Smooth muscle cell (in vitro differentiated cells): ENCODE data around the gene FREY1. TPM values are rescaled to one million over a fixed set of nuclear protein-coding genes. Genes with fewer than 3 reads are reported as not detected.

Experiments
- DNase-seq: peaks from one replicate; lab custom pipeline; 2025; ENCODE audit not compliant: unreplicated experiment; lab: John Stamatoyannopoulos, UW
- H2AFZ ChIP-seq: fragments of 200-600 bp; sonication (generic); 2 replicates; pipeline ENCODE4 v1.6.0; 2016; ENCODE audit warnings: antibody characterized with exemption, low read depth, mild to moderate bottlenecking
- H3F3A ChIP-seq: fragments of 200-600 bp; sonication (generic); 2 replicates; pipeline ENCODE4 v1.6.0; 2017; ENCODE audit warnings: antibody characterized with exemption, low read depth
- H3K27ac ChIP-seq: fragments of 200-600 bp; sonication (generic); 2 replicates; pipeline ENCODE4 v1.5.1; 2016; ENCODE audit warnings: low read depth, mild to moderate bottlenecking
- H3K27me3 ChIP-seq: fragments of 200-600 bp; sonication (generic); 2 replicates; pipeline ENCODE4 v1.6.1; 2016; ENCODE audit warnings: low read depth, mild to moderate bottlenecking
- H3K36me3 ChIP-seq: fragments of 200-600 bp; sonication (generic); 2 replicates; pipeline ENCODE4 v1.5.1; 2016; ENCODE audit warnings: low read depth
- H3K4me1 ChIP-seq: fragments of 200-600 bp; sonication (generic); 2 replicates; pipeline ENCODE4 v1.5.1; 2016; ENCODE audit warnings: low read depth
- H3K4me2 ChIP-seq: fragments of 200-600 bp; sonication (generic); 2 replicates; pipeline ENCODE4 v1.6.0; 2016; ENCODE audit warnings: mild to moderate bottlenecking
- H3K4me3 ChIP-seq: fragments of 200-600 bp; sonication (generic); 2 replicates; pipeline ENCODE4 v1.5.1; 2016; ENCODE audit warnings: mild to moderate bottlenecking
- H3K79me2 ChIP-seq: fragments of 200-600 bp; sonication (generic); 2 replicates; pipeline ENCODE4 v1.6.0; 2016; ENCODE audit warnings: low read depth, mild to moderate bottlenecking
- H3K9ac ChIP-seq: fragments of 200-600 bp; sonication (generic); 2 replicates; pipeline ENCODE4 v1.6.0; 2016; ENCODE audit warnings: low read depth
- H3K9me3 ChIP-seq: fragments of 200-600 bp; sonication (generic); replicated peaks from 2 replicates; pipeline ENCODE4 v1.5.1; 2016; ENCODE audit warnings: low read depth
- H4K20me1 ChIP-seq: fragments of 200-600 bp; sonication (generic); 2 replicates; pipeline ENCODE4 v1.6.0; 2016; ENCODE audit warnings: low read depth
- WGBS: methylation state at CpG from one replicate; pipeline ENCODE4 v1.1.7; 2016; ENCODE audit warnings: low lambda C conversion rate; 5-methylcytosine and 5-hydroxymethylcytosine counted together
- polyA plus RNA-seq: library from polyadenylated mRNA; unstranded; fragments of >200 nt; fragmentation: Nextera tagmentation; extraction: Ambion mirVana; gene quantifications from 2 replicates; pipeline ENCODE4 v1.2.1, GENCODE V29; 2016
- total RNA-seq: library from RNA; depleted of rRNA; stranded (reverse); fragments of >200 nt; gene quantifications from 2 replicates; pipeline ENCODE4 v1.2.3, GENCODE V29; 2014
- TF ChIP-seq, protein P1 (sequence below): fragments of 200-600 bp; sonication (generic); IDR thresholded peaks from 2 replicates; pipeline ENCODE4 v1.5.1; 2017; ENCODE audit warnings: borderline replicate concordance, mild to moderate bottlenecking, antibody characterized with exemption; ENCODE audit not compliant: insufficient read depth, poor library complexity, severe bottlenecking

Gene FREY1
- total and polyA plus RNA-seq, 2 experiments from 2014 or later, result 0.22 to 0.57 TPM

DNA sequence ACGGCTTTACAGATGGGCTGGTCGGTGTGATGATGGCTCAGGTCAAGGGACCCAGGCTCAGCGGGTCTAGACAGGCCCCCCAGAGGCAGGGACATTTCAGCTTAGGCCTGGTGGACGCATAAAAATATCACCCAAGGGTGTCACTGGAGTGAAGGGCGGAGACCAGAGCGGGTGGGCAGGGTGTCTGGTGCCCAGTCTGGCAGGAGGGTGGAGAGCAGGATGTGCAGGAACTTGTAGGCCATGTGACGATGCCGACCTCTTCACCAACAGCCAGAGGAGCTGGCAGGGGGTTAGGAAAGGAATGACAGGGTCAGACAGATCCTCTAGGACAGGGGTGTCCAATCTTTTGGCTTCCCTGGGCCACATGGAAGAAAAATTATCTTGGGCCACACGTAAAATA, 17.1 kb downstream of the FREY1 start:
- H3K9me3 ChIP-seq, result no peaks in the 10 kb centered on the region
- H3K4me1 ChIP-seq, result no peaks in the 10 kb centered on the region
- no peaks in the 10 kb centered on the region for H3K79me2 ChIP-seq
- no peaks in the 10 kb centered on the region for H3K36me3 ChIP-seq
- no peak overlapping the region for H3K9ac ChIP-seq
- H3F3A ChIP-seq, result no peaks in the 10 kb centered on the region
- no peak overlapping the region for H3K27ac ChIP-seq
- no peak overlapping the region for H2AFZ ChIP-seq
- H3K4me3 ChIP-seq, result no peak overlapping the region
- H3K4me2 ChIP-seq, result no peak overlapping the region
- WGBS, result 95% methylated on average over 9 of the region's 9 CpGs
- peaks cover 12% of the 10 kb centered on the region for H3K27me3 ChIP-seq
- no peak for DNase-seq
- H4K20me1 ChIP-seq, result peaks cover 3% of the 10 kb centered on the region
- TF ChIP-seq, protein P1, sequence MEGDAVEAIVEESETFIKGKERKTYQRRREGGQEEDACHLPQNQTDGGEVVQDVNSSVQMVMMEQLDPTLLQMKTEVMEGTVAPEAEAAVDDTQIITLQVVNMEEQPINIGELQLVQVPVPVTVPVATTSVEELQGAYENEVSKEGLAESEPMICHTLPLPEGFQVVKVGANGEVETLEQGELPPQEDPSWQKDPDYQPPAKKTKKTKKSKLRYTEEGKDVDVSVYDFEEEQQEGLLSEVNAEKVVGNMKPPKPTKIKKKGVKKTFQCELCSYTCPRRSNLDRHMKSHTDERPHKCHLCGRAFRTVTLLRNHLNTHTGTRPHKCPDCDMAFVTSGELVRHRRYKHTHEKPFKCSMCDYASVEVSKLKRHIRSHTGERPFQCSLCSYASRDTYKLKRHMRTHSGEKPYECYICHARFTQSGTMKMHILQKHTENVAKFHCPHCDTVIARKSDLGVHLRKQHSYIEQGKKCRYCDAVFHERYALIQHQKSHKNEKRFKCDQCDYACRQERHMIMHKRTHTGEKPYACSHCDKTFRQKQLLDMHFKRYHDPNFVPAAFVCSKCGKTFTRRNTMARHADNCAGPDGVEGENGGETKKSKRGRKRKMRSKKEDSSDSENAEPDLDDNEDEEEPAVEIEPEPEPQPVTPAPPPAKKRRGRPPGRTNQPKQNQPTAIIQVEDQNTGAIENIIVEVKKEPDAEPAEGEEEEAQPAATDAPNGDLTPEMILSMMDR, result no peak

DNA sequence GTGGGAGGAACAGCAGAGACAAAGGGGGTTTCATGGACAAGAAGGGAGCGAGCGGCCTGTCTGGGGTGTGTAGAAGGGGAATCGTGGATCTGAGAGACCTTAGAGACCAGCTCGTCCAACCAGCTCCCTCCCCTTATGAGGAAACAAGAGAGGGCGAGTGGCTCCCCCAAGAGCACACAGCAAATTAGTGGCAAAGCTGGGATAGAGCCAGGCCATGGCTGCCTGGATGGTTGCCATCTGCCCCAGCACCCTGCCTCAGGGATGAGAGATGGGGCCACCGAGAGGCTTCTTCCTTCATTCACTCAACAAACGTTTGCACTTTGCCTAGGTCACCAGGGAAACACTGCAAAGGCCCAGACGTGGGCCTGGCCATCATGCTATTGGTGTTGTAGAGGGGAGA, 17.5 kb downstream of the FREY1 start:
- peaks cover 7% of the 10 kb centered on the region for H4K20me1 ChIP-seq
- no peaks in the 10 kb centered on the region for H3K4me1 ChIP-seq
- H3K4me2 ChIP-seq, result no peak overlapping the region
- no peak overlapping the region for H2AFZ ChIP-seq
- H3K79me2 ChIP-seq, result no peaks in the 10 kb centered on the region
- no peaks in the 10 kb centered on the region for H3K9me3 ChIP-seq
- TF ChIP-seq, protein P1, result no peak
- peaks cover 12% of the 10 kb centered on the region for H3K27me3 ChIP-seq
- no peaks in the 10 kb centered on the region for H3F3A ChIP-seq
- H3K36me3 ChIP-seq, result no peaks in the 10 kb centered on the region
- no peak overlapping the region for H3K27ac ChIP-seq
- no peak overlapping the region for H3K9ac ChIP-seq
- WGBS, result 88% methylated on average over 8 of the region's 8 CpGs
- H3K4me3 ChIP-seq, result no peak overlapping the region
- no peak for DNase-seq

DNA sequence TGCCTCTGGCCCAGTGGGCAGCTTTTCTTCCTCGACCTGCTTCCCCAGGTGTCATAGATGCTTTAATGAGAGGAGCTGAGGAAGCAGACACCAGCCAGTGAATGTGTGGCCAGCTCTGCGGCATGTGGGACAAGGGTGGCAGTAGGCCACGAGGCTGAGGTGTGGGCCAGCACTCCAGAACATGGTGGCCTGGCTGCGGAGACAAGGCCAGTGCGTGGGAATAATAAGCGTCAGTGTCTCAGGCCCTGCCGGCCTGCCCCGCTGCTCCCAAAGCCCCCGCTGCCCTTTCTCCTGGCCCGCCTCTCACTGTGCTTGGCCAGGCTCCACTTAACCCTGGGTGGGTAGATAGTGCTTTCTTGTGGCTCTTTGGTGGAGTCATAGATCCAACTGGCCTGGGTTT, 19.5 kb downstream of the FREY1 start:
- Histone ChIP-seq H3K9me3 (no peaks in the 10 kb centered on the region), H3K27ac (no peak overlapping the region), H3K4me2 (no peak overlapping the region), H3K4me3 (no peak overlapping the region), H2AFZ (no peak overlapping the region), H3K36me3 (no peaks in the 10 kb centered on the region), H3K4me1 (no peaks in the 10 kb centered on the region), H3K27me3 (peaks cover 12% of the 10 kb centered on the region), H3K9ac (no peak overlapping the region), H3K79me2 (no peaks in the 10 kb centered on the region), H4K20me1 (peaks cover 25% of the 10 kb centered on the region), H3F3A (no peaks in the 10 kb centered on the region)
- TF ChIP-seq, protein P1, result no peak
- no peak for DNase-seq
- WGBS, result 91% methylated on average over 8 of the region's 10 CpGs

DNA sequence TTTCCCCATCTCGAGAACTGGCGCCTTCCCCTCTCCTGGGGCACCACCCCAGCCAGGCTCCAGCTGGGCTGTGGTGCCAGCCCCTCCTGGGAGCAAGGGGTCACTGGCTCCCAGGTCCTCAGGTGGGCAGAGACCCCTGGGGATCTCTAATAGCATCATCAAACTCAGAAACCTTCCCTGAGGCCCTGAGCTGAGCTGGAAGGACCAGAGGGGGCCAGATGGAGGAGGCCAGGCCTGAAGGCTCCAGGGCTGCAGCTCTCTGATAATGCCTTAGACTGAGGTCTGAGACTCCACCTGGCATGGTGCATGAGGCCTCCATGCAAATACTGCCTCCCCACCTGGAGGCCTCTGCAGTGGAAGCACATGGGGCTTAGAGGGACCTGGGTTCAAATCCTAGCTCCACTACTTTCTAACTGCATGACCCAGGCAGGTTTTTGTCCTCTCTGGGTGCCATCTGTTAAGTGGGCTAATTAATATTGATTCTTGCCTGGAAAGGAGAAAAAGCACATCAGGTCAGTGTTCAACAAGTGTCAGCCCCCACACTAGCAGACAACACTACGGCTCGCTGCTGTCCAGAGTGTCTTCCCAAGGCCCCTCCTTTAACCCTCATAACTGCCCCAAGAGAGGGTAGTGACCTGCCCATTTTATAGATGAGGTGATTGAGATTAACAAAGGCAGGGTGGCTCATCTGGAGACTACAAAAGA, 20.1 kb downstream of the FREY1 start:
- no peak overlapping the region for H3K4me2 ChIP-seq
- WGBS, result 97% methylated on average over 4 of the region's 4 CpGs
- H4K20me1 ChIP-seq, result peaks cover 31% of the 10 kb centered on the region
- no peak overlapping the region for H3K9ac ChIP-seq
- no peaks in the 10 kb centered on the region for H3K79me2 ChIP-seq
- no peaks in the 10 kb centered on the region for H3K4me1 ChIP-seq
- DNase-seq, result no peak
- H3K27me3 ChIP-seq, result peaks cover 12% of the 10 kb centered on the region
- TF ChIP-seq, protein P1, result no peak
- no peak overlapping the region for H3K27ac ChIP-seq
- no peaks in the 10 kb centered on the region for H3K36me3 ChIP-seq
- H3K9me3 ChIP-seq, result no peaks in the 10 kb centered on the region
- no peak overlapping the region for H2AFZ ChIP-seq
- H3K4me3 ChIP-seq, result no peak overlapping the region
- H3F3A ChIP-seq, result no peaks in the 10 kb centered on the region
